GM19351 (cell line): ENCODE results near the gene CHST11.
"Not testable (repeated sequence)": the region's sequence is repeated elsewhere in the genome, so short reads cannot be mapped to it uniquely, and the experiment has no call there.

ENCODE experiments used
- ATAC-seq: cut with Tn5 transposase; IDR thresholded peaks from one replicate; pipeline ENCODE4 v1.9.1; 2021; ENCODE audit warnings: mild to moderate bottlenecking, moderate library complexity; ENCODE audit not compliant: unreplicated experiment

The CHST11 gene

DNA sequence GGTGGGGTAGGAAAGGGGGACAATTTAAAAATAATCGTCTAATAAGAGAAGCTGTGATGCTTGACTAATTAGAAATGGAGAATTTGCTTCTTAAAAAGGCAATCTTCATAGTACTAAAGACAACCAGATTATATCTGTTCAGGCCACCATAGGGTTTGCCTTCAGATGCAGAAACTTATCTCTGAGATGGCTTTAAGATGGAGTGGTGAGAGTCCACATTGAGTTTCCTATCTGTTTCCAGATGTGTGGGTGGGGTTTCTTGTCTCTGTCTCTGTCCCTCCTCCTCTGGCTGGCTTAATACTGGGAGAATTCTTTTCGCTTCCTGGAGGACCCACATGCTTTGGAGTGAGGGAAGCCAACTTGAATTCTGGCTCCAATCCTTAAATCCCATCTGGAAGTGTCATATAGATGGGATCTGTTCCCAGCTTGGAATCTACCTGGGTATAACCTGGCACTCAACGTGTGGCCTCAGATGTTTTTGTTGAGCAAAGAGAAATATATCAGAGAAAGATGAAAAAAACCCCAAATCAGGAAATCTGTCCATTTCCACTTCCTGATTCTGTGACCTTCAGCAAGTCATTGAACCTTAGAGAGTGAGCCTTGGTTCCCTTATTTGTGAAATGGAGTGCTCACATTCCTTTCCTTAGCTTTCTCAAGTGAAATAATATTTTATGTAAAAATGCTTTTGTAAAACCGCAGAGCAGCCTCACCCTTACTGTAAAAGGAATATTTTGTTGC, 66.4 kb downstream of the CHST11 start:
- peak; percentile 41 for ATAC-seq

- no peak for ATAC-seq
These were observed 67.5 kb downstream of the CHST11 start for GRCh38 chr12:104524034-104524832.

DNA sequence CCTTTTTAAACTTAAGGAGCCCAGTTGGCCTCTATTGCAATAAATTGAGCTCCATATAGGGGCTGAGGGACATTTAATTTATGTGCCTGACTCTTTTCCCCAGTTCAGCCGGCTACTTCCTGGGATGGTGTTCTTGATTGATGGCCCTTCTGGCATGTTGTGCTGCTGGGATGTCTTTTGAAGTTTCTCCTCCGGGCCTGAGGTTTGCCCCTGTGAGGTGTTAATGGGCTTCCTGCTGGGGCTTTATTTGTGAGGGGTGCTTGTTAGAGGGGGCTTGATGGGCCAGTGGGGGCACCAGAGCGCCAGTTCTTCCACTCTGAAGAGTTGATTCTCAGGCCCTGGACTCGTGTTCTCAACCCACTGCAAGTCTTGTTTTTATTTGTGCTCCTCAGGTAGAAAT, 69.6 kb downstream of the CHST11 start:
- no peak for ATAC-seq

GRCh38 chr12:104526751-104527150, 70.0 kb downstream of the CHST11 start:
- ATAC-seq = no peak

- ATAC-seq = not testable (repeated sequence)
These were observed 70.9 kb downstream of the CHST11 start for GRCh38 chr12:104527653-104528052.

- ATAC-seq = no peak
These were observed 72.6 kb downstream of the CHST11 start for GRCh38 chr12:104529130-104529874.

GRCh38 chr12:104532636-104533035, 75.9 kb downstream of the CHST11 start:
- ATAC-seq = no peak

- no peak for ATAC-seq
These were observed 76.4 kb downstream of the CHST11 start for GRCh38 chr12:104533134-104533533.

DNA sequence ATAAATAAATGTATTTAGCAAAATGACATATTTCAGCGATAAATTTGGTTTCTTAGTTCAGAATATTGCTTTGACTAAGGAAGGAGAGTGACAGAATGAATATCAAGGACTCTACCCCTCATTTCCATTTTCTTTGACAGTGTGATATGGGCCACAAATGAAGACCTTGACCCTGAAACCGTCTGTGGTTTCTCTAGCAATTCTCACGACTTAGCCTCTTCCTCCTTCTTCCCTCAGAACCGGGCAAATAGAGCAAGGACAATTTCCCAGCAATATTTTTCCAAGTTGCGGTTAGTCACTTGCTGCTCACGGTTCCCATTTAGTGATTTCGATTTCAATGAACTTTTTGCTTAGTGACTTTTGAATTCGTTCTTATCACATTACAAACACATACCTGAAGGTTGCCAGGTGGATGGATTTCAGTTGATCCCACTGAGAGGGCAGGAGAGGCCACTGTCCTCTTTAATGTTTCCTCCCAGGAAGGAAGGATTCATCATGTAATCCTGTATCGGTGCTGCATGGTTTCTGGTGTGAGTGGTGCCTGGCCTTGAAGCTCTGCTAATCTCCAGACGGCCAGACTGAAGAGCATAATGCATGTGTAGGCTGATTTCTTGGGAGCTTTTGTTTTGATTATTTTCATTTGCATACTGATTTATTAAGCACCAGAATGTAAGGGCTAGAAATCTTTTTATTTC, 77.6 kb downstream of the CHST11 start:
- no peak for ATAC-seq

DNA sequence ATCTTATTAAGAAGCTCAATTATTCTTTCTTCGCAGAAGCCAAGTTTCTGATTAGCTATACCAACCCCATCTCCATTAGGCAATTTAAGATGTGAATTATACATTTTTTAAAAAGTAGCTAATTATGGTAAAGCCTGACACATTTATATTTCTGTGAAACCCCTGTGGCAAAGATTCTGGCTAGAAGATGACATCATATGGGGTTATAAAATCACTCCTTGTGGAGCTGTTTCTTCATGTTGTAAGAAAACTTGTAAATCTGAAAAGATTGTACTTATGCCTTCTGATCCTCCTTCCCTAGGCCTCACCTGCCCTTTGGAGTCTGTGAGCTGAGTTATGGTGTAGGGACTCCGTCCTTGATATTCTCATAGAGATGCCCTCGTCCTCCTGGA, 78.1 kb downstream of the CHST11 start:
- no peak for ATAC-seq

- ATAC-seq = no peak
These were observed 78.6 kb downstream of the CHST11 start for GRCh38 chr12:104535369-104535768.

DNA sequence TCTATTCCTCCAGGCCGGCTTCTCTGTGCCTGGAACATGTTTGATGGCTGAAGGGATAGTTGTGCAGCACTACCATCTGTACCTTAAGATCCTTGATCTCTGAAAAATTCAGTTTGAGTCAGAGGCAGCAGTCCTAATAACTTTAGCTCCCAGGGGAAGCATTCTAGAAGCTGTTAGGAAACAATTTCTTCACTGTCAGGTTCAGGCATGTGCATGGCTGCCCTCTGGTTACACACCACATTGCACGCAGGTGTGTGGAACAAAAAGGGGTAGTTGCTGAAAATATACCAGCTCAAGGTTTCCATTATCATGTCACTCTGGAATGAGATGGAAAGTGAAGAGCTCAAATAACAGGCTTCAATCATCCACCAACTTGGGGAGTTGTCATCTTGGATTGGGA, 80.1 kb downstream of the CHST11 start:
- ATAC-seq = no peak

- ATAC-seq = no peak
These were observed 81.3 kb downstream of the CHST11 start for GRCh38 chr12:104538056-104538455.

DNA sequence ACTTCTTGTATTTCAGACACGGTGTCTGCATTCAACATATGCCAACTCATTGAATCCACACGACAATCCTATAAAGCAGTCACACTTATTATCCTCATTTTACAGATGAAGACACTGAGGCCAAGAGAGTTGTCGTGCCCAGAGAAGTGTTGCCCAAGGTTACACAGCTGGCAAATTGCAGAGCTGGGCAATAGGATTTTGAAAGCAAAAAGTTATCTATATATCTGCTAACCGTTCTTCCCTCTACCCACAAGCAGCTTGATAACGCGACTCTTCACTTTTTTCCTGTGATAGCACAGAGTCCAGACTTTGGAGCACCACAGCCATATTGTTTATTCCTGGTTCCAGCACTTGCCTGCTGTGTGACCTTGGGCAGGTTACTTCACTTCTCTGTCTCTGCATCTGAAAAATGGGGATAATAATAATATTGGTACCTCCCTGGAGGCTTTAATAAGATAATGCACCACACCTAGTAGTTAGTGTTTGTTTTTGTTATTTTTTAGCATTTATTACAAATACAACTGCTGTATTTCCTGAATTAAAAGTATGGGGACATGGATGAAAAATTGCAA, 82.2 kb downstream of the CHST11 start:
- ATAC-seq = no peak

- ATAC-seq = no peak
These were observed 88.1 kb downstream of the CHST11 start for GRCh38 chr12:104544836-104545235.

GRCh38 chr12:104546575-104546974, 89.8 kb downstream of the CHST11 start:
- no peak for ATAC-seq

- ATAC-seq = no peak
These were observed 90.5 kb downstream of the CHST11 start for GRCh38 chr12:104547235-104547634.

GRCh38 chr12:104549815-104550480, 93.2 kb downstream of the CHST11 start:
- ATAC-seq = no peak

GRCh38 chr12:104551313-104551931, 94.7 kb downstream of the CHST11 start:
- peak; percentile 74 for ATAC-seq

- no peak for ATAC-seq
These were observed 96.7 kb downstream of the CHST11 start for GRCh38 chr12:104553421-104553820.
